ENCODE results near the gene VPS13C. TPM values are rescaled to one million over a fixed set of nuclear protein-coding genes. Genes with fewer than 3 reads are reported as not detected.
A peak's percentile ranks its signal among the peaks of the same experiment; 100 is the strongest.

VPS13C gene
- total and polyA plus RNA-seq, 8 donors, result 5.4 to 207 (median 89.4) TPM

GRCh38 chr15:61889706-61890105 lies 170.5 kb downstream of the VPS13C start:
- no peak for TF ChIP-seq POLR2AphosphoS5 (IDR thresholded peaks at IDR 0.05)
- no peak for TF ChIP-seq CTCF (IDR thresholded peaks at IDR 0.05)
- no peak overlapping the region for H3K4me3 ChIP-seq
- intact Hi-C loops (cut with DNase I; ENCODE audit: low total_unique reads), result no loop called here
- DNase-seq, result no peak
- H3K27me3 ChIP-seq, result no peaks in the 10 kb centered on the region
- H3K27ac ChIP-seq, result no peak overlapping the region
- 78 to 93% (median 84%) methylated on average over 3 of the region's 3 CpGs for WGBS, 5 donors
- peaks cover 5 to 76% (median 69%) of the 10 kb centered on the region in 4 donors for H3K36me3 ChIP-seq
- H3K9me3 ChIP-seq, result peaks cover 0 to 27% (median 15%) of the 10 kb centered on the region in 4 donors
- H3K4me1 ChIP-seq, result no peaks in the 10 kb centered on the region

- H3K27ac ChIP-seq, result no peak overlapping the region
- no peaks in the 10 kb centered on the region for H3K4me1 ChIP-seq
- intact Hi-C loops (cut with DNase I; ENCODE audit: low total_unique reads), result no loop called here
- no peaks in the 10 kb centered on the region for H3K27me3 ChIP-seq
- no peak for DNase-seq
- H3K9me3 ChIP-seq, result peaks cover 0 to 15% (median 10%) of the 10 kb centered on the region in 4 donors
- WGBS, 5 donors, result 84 to 87% (median 85%) methylated on average over 5 of the region's 5 CpGs
- TF ChIP-seq EP300 (IDR thresholded peaks at IDR 0.05) (no peak), POLR2AphosphoS5 (IDR thresholded peaks at IDR 0.05) (no peak), POLR2A (IDR thresholded peaks at IDR 0.05) (no peak), CTCF (IDR thresholded peaks at IDR 0.05) (no peak)
- H3K36me3 ChIP-seq, result peaks cover 0 to 65% (median 55%) of the 10 kb centered on the region in 4 donors
- no peak overlapping the region for H3K4me3 ChIP-seq
Observed at GRCh38 chr15:61888074-61888780, 172.0 kb downstream of the VPS13C start.

GRCh38 chr15:61880084-61880483 lies 180.2 kb downstream of the VPS13C start:
- peak in 1 of 2 donors; percentile 10 for DNase-seq
- 46 to 60% (median 53%) methylated on average over 5 of the region's 5 CpGs for WGBS, 5 donors

GRCh38 chr15:61879219-61879618 lies 181.0 kb downstream of the VPS13C start:
- peak; percentile 43 to 53 for DNase-seq
- intact Hi-C loops (cut with DNase I; ENCODE audit: low total_unique reads), result no loop called here

More at GRCh38 chr15:61880084-61880483, 180.2 kb downstream of the VPS13C start:
- H3K4me1 ChIP-seq, result no peaks in the 10 kb centered on the region
- no peaks in the 10 kb centered on the region for H3K9me3 ChIP-seq
- intact Hi-C loops (cut with DNase I; ENCODE audit: low total_unique reads), result no loop called here
- TF ChIP-seq POLR2A (IDR thresholded peaks at IDR 0.05) (no peak), EP300 (IDR thresholded peaks at IDR 0.05) (no peak), CTCF (IDR thresholded peaks at IDR 0.05) (no peak), POLR2AphosphoS5 (IDR thresholded peaks at IDR 0.05) (no peak)
- peaks cover 6 to 68% (median 47%) of the 10 kb centered on the region in 4 donors for H3K36me3 ChIP-seq
- H3K4me3 ChIP-seq, result no peak overlapping the region
- no peaks in the 10 kb centered on the region for H3K27me3 ChIP-seq
- no peak overlapping the region for H3K27ac ChIP-seq

GRCh38 chr15:61871926-61872522 lies 188.2 kb downstream of the VPS13C start:
- Histone ChIP-seq H3K4me3 (no peak overlapping the region), H3K27me3 (no peaks in the 10 kb centered on the region), H3K36me3 (peaks cover 5 to 93% (median 92%) of the 10 kb centered on the region in 4 donors), H3K9me3 (no peaks in the 10 kb centered on the region), H3K27ac (no peak overlapping the region), H3K4me1 (no peaks in the 10 kb centered on the region)
- no peak for TF ChIP-seq EP300 (IDR thresholded peaks at IDR 0.05)
- TF ChIP-seq POLR2AphosphoS5 (IDR thresholded peaks at IDR 0.05), result no peak
- no peak for TF ChIP-seq POLR2A (IDR thresholded peaks at IDR 0.05)
- peak in 3 of 7 experiments; percentile 32 to 51 (median 35) for TF ChIP-seq CTCF (IDR thresholded peaks at IDR 0.05)
- intact Hi-C loops (cut with DNase I; ENCODE audit: low total_unique reads), result no loop called here
- DNase-seq, result peak in 1 of 2 donors; percentile 32
- 92 to 100% (median 97%) methylated on average over 1 of the region's 1 CpG for WGBS, 5 donors

More at GRCh38 chr15:61879219-61879618, 181.0 kb downstream of the VPS13C start:
- Histone ChIP-seq H3K27ac (no peak overlapping the region), H3K4me1 (no peaks in the 10 kb centered on the region), H3K36me3 (peaks cover 6 to 74% (median 54%) of the 10 kb centered on the region in 4 donors), H3K4me3 (no peak overlapping the region), H3K27me3 (no peaks in the 10 kb centered on the region), H3K9me3 (no peaks in the 10 kb centered on the region)
- no peak for TF ChIP-seq POLR2A (IDR thresholded peaks at IDR 0.05)
- 36 to 62% (median 44%) methylated on average over 3 of the region's 3 CpGs for WGBS, 5 donors

All from stomach (tissue), 9 donors.